CD4-positive, alpha-beta T cell treated with Interleukin-17A for 1 hour (primary cell): ENCODE measurements around the gene TUBB.
"Not testable (repeated sequence)": the region's sequence is repeated elsewhere in the genome, so short reads cannot be mapped to it uniquely, and the experiment has no call there.

ENCODE experiments used
- DNase-seq: peaks from one replicate; pipeline ENCODE4 v3.0.0-alpha.2; 2020

Gene TUBB

GRCh38 chr6:30719356-30719755, 796 bp upstream of the TUBB start:
- DNase-seq = no peak

GRCh38 chr6:30720738-30721197, 616 bp downstream of the TUBB start:
- DNase-seq = peak; percentile 58

- peak; percentile 95 for DNase-seq
Observed at GRCh38 chr6:30721198-30722024, 1.3 kb downstream of the TUBB start.

DNA sequence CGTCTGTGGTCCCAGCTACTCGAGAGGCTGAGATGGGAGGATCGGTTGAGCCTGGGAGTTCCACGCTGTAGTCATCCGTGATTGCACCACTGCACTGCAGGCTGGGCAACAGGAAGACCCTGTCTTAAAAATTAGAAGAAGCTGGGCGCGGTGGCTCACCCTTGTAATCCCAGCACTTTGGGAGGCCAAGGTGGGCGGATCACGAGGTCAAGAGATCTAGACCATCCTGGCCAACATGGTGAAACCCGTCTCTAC, 1.8 kb downstream of the TUBB start:
- DNase-seq = not testable (repeated sequence)

GRCh38 chr6:30722280-30723112, 2.3 kb downstream of the TUBB start:
- DNase-seq = peak; percentile 88

DNA sequence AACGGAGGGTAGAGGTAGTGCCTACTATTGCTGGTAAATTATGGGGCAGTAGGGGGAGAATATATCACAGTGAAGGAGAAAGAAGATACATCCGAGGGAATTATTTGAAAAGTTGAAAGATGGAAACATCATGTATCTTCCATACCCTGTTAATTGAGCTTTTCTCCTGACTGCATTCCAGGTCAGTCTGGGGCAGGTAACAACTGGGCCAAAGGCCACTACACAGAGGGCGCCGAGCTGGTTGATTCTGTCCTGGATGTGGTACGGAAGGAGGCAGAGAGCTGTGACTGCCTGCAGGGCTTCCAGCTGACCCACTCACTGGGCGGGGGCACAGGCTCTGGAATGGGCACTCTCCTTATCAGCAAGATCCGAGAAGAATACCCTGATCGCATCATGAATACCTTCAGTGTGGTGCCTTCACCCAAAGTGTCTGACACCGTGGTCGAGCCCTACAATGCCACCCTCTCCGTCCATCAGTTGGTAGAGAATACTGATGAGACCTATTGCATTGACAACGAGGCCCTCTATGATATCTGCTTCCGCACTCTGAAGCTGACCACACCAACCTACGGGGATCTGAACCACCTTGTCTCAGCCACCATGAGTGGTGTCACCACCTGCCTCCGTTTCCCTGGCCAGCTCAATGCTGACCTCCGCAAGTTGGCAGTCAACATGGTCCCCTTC, 3.1 kb downstream of the TUBB start:
- DNase-seq = not testable (repeated sequence)

DNA sequence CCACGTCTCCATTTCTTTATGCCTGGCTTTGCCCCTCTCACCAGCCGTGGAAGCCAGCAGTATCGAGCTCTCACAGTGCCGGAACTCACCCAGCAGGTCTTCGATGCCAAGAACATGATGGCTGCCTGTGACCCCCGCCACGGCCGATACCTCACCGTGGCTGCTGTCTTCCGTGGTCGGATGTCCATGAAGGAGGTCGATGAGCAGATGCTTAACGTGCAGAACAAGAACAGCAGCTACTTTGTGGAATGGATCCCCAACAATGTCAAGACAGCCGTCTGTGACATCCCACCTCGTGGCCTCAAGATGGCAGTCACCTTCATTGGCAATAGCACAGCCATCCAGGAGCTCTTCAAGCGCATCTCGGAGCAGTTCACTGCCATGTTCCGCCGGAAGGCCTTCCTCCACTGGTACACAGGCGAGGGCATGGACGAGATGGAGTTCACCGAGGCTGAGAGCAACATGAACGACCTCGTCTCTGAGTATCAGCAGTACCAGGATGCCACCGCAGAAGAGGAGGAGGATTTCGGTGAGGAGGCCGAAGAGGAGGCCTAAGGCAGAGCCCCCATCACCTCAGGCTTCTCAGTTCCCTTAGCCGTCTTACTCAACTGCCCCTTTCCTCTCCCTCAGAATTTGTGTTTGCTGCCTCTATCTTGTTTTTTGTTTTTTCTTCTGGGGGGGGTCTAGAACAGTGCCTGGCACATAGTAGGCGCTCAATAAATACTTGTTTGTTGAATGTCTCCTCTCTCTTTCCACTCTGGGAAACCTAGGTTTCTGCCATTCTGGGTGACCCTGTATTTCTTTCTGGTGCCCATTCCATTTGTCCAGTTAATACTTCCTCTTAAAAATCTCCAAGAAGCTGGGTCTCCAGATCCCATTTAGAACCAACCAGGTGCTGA, 3.9 kb downstream of the TUBB start:
- not testable (repeated sequence) for DNase-seq

DNA sequence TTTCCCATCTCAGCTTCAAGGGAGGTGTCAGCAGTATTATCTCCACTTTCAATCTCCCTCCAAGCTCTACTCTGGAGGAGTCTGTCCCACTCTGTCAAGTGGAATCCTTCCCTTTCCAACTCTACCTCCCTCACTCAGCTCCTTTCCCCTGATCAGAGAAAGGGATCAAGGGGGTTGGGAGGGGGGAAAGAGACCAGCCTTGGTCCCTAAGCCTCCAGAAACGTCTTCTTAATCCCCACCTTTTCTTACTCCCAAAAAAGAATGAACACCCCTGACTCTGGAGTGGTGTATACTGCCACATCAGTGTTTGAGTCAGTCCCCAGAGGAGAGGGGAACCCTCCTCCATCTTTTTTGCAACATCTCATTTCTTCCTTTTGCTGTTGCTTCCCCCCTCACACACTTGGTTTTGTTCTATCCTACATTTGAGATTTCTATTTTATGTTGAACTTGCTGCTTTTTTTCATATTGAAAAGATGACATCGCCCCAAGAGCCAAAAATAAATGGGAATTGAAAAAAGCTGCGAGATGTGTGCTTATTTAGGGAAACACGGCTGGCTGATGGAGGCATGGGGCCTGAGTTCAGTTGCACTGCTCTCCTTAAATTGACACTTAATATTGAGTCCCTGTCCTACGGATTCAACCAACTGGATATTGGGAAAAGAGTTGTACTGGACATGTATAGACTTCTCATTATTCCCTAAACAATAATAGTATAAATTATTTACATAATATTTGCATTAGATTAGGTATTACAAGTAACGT, 4.9 kb downstream of the TUBB start:
- no peak for DNase-seq

DNA sequence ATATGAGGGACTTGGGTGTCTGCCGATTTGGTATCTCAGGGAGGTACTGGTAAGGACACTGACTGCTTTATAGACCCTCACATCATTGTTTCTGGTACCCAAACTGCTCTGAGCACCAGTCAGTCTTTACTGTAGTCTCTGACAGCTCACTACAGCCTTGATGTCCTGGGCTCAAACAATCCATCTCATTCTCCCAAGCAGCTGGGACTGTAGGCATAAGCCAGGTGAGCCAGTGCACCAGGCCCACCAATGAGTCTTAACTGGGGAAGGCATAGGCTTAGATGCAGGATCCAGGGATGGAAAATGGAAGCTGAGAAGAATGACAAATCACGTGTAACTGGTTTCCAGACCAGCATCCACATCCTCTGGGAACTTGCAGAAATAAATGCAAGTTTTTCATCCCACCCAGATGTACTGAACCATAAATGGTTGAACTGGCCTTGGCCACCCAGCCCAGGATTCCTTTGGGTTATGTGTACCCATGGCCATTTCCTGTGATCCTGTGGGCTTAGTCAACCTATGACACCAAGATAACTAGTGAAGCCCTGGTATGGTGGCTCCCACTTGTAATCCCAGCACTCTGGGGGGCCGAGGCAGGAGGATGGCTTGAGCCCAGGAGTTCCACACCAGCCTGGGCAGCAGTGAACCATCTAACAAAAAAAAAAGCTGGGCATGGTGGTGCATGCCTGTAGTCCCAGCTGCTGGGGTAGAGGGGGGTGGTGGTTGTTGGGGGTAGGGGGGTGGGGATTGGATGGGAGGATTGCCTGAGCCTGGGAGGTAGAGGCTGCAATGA, 5.8 kb downstream of the TUBB start:
- DNase-seq = no peak

DNA sequence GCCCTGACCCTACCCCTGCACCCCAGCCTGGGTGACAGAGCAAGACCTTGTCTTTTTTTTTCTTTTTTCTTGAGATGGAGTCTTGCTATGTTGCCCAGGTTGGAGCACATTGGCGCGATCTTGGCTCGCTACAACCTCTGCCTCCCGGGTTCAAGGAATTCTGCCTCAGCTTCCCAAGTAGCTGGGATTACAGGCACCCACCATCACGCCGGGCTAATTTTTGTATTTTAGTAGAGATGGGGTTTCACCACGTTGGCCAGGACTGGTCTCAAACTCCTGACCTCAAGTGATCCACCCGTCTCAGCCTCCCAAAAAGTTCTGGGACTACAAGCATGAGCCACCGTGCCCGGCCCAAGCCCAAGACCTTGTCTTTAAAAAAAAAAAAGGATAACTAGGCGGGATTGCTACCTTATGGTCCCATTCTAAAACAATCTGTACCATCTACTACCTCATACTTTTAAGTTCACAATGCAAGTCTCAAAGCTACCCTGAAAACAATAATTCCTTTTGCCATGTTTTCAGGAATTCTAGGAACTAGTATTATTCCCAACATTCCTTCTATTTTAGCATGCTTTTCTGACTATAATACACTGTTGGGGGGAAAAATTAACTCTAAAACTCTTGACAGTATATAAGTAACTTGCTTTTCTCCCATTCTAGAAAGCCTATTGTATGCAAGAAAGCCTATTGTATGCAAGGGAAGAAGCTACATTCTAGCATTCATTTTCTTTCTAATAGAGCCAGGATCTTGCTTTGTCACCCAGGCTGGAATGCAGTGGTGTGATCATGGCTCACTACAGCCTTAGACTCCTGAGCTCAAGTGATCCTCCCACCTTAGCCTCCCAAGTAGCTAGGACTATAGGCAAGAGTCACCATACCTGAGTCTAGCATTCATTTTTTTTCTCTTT, 6.6 kb downstream of the TUBB start:
- DNase-seq = no peak

DNA sequence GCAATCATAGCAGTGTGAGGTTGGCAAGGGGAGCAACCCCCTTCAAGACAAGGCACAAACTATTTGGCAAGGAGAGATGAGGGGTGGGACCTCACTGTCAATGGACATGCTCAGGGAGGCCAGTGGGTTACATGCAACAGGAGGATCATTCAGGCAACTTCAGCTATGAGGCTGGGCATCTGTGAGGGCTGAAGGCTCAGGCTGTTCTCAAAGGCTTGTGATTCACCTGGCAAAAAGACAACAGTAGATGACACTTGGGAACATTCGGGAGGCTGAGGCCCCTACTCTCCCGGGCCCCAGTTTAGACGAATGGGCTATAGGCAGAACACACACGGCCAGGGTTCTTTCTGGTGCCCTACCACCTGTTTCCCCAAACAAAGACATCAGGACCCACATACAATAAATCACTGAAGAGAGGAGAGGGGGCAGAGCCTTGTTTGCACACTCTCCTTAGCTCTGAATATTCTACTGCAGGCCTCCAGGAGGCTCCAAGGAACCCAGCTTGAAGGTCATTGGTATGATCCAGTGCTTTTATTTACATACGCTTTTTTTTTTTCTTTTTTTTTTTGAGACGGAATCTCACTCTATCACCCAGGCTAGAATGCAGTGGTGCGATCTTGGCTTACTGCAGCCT, 7.9 kb downstream of the TUBB start:
- no peak for DNase-seq

- peak; percentile 88 for DNase-seq
Observed at GRCh38 chr6:30730601-30731435, 10.7 kb downstream of the TUBB start.

GRCh38 chr6:30732237-30732943, 12.2 kb downstream of the TUBB start:
- no peak for DNase-seq

- no peak for DNase-seq
Observed at GRCh38 chr6:30735668-30736314, 15.6 kb downstream of the TUBB start.

DNA sequence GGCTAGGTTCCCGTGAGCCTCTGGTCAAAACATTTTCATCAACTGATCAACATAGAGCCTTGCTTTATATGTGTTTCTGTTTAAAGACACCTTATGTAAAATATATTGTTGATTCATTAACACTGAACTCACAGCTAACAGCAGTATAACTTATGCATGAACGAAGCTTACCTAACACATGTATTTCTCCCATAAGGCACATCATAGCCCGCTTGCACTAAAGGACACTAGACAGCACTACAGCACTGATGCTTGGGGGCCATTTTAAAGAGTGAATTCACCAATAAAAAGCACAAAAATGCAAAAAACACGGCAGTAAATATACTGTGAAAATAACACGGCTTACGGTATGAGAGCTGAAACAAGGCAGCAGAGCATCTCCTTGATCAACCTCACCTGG, 18.4 kb downstream of the TUBB start:
- DNase-seq = no peak

GRCh38 chr6:30740540-30740870, 20.4 kb downstream of the TUBB start:
- DNase-seq = no peak

DNA sequence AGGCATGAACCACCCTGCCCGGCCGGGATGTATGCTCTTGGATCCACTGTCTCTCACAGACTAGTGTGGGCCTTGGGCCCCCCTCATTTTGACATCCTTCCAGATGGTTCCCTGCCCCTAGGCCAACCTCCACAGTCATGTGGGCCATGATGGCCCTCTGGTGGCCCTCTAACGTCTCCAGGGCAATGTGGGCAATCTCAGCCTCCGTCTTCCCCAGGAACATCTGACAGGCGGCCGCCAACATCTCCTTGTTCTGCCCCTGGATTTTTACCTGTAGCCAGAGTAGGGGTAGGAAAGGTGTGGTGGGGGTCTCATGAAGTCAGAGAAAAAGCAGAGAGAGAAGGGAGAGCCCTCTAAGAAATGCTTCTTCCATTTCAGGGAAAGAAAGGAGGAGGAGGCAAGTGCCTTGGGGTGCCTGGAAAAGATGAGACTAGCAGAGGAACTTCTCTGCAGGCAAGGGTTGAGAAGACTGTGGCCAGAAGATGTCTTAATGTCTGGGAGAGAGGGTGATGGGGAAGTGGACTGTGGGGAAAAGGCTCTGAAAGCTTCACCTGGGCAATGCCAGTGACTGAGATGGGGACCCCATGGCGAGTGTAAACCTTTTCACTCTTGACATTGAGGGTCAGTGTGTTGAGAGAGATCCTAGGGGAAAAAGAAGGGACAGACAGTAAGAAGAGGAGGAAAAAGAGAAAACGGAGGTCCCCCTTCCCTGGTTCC, 21.1 kb downstream of the TUBB start:
- DNase-seq = no peak
